GM19035 (cell line): ENCODE measurements around the gene MCTP2.

ENCODE experiments used
- ATAC-seq: cut with Tn5 transposase; IDR thresholded peaks from one replicate; pipeline ENCODE4 v1.9.1; 2021; ENCODE audit not compliant: unreplicated experiment

Gene MCTP2

DNA sequence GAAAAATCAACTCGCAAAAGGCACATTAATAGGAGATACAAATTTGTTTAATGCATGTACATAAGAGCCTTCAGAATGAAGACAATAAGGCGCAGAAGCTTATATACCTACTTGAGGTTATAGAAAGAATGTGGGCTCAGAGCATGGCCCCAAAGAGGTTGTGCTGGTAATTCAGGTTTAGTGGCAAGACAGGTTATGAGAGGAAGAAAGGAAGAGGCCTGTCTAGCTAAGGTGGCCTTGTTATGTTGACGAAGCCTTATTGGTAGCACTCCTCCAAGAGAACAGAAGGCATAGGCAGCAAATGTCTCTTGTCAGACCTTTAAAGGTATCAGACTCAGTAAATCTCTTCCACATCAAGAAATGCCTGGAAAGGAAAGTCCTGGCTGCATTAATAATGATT, 290.8 kb downstream of the MCTP2 start:
- no peak for ATAC-seq

- ATAC-seq = no peak
Measured at GRCh38 chr15:94523873-94524272, 292.5 kb downstream of the MCTP2 start.

GRCh38 chr15:94524565-94524964, 293.2 kb downstream of the MCTP2 start:
- ATAC-seq = no peak

DNA sequence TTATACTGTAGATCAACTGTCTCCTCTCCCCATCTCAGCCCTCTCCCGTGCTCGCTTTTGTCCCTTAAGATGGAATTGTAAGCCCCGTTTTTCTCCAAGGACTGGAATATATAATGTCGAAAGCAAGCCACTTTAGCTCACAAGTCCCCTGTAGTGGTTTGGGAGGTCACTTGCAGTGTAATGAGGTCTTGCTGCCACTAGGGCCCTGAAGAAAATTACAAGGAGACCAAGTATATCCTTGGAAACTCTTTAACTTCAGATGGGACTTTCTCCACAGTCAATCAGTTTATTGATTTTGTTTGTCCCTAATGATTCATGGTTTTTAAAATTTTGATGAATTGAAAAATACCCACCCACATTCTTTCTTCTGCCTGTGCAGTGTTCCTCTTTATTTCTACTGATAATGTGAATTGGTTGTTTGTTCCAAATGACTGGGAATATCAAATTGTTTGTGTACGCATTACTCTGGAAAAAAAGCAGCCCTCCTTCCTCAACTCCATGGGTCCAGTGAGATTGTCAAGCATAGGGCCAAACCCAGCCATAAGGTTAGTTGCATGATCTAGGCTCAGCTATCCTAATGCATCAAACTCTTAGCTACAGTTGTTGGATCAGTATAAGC, 294.8 kb downstream of the MCTP2 start:
- peak; percentile 76 for ATAC-seq

DNA sequence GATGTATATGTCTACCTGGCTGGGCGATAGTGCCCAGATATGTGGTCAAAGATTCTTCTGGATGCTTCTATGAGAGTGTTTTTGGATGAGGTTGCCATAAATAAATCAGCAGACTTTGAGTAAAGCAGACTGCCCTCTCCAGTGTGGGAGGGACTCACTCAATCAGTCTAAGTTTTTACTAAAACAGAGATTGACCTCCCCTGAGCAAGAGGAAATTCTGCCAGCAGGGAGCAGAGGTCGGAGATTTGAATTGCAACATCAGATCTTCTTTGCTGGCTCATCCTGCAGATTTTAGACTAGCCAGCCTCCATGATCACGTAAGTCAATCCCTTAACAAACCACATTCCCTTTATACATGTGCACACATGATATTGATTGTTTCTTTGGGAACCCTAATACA, 300.9 kb downstream of the MCTP2 start:
- ATAC-seq = no peak
